NCI-H2171 treated with DMSO at 0.1 percent for 48 hours (cell line): Measurements from ENCODE around the gene CD24.
"Not testable (repeated sequence)": the region's sequence is repeated elsewhere in the genome, so short reads cannot be mapped to it uniquely, and the experiment has no call there.

Source experiments
- DNase-seq: peaks from one replicate; lab custom pipeline; 2025; lab: John Stamatoyannopoulos, UW

Gene CD24, protein sequence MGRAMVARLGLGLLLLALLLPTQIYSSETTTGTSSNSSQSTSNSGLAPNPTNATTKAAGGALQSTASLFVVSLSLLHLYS

DNA sequence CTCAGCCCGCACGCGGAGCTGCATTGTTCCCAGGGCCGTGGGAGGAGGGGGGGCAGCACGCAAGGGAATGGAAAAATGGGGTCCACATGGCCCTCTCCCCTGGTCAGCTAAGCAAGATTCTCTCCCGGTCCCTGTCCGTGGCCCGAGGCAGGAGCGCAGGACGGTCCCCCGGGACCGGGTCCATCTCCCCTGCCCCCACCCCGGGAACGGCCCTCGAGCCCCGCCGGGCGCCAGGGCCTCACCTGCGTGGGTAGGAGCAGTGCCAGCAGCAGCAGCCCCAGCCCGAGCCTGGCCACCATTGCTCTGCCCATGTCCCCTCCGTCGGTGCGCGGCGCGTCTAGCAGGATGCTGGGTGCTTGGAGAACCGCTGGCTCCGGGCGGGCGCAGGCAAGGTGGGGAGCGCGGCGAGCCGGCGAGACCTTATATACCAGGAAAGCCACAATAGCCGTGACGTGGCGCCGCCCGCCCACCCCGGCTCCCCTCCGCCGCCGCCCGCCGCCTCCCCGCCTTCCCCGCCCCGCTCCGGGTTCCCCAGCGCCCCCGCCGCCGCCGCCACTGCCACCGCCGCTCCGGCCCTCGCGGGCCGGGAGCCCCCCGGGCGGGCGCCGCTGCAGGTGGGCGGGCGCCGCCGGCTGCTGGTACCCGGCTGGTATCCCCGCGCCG is at the start of gene CD24:
Gene CD24, minus strand, starts transcription at position 394 of the 663 bp plus-strand sequence. Its CDS starts 83 bp downstream, at position 311.
- DNase-seq, result peak; percentile 73

DNA sequence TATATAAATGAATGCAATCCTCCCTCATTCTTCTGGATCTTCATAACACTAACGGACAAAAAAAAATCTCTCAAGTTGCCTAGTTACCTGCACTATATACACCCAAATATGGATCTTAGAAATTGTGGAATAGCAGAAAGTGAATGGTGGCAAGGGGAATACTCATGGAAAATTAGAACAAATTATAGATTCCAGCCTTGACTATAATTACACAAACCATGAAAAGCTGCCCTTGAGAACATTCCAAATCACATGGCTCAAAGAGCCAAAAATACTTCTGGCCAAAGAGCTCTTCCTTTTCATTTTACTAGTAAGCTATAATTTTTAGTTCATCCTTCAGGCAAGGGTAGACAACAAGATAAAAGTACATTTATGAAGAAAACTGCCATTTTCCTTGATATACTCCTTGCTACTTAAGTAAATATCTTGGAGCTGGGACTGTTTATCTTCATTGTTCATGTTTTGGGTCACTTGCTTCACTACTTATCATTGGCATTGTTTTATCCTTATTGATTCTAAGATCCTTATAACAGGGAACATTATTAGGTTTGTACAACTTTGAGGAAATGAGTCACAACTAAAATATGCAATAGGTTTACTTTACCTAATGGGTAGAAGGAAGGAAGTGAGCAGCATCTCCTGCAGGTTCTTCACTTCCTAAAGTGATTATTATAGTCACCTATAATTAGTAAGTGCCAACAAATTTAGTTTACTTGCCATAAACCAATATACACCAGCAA is 47.1 kb upstream of the CD24 start:
- no peak for DNase-seq

DNA sequence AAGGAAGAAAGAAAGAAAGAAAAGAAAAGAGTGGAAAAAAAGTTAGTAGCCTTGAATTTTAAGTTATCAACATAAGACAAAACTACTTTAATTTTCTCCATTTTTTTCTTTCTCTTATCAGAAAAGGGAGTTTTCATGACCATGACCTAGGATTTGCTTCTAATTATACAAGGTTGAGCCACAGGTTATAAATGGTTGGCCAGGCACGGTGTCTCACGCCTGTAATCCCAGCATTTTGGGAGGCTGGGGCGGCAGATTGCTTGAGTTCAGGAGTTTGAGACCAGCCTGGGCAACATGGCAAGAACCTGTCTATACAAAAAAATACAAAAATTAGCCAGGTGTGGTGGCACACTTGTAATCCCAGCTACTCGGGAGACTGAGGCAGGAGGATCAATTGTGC is 45.7 kb upstream of the CD24 start:
- no peak for DNase-seq

DNA sequence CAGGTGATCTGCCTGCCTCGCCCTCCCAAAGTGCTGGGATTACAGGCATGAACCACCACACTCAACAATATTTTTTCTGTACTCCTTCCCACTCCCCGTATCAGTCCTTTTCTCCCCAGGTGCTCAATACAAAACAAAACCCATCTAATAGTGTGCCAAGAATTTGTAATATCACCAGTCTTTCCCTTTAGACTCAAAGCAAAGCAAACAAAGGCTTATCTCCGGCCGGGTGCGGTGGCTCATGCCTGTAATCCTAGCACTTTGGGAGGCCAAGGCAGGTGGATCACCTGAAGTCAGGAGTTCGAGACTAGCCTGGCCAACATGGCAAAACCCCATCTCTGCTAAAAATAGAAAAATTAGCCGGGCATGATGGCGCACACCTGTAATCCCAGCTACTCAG is 45.1 kb upstream of the CD24 start:
- not testable (repeated sequence) for DNase-seq

DNA sequence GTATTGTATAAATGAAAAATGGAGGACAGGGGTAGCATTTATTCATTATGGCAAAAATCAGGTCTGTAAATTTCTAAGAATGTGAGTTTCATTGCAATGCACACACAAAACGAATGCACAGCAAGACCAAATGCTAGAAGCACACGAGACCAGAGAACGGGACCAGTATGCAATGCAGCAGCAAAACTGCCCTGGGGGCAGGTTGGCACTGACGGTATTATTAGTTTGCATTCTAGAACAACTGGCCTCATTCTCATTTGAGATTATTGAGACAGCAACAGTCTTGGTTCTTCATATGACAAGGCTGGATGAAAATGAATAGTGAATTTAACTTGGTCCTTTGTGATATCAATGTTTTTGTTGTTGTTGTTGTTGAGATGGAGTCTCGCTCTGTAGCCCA is 44.5 kb upstream of the CD24 start:
- no peak for DNase-seq

DNA sequence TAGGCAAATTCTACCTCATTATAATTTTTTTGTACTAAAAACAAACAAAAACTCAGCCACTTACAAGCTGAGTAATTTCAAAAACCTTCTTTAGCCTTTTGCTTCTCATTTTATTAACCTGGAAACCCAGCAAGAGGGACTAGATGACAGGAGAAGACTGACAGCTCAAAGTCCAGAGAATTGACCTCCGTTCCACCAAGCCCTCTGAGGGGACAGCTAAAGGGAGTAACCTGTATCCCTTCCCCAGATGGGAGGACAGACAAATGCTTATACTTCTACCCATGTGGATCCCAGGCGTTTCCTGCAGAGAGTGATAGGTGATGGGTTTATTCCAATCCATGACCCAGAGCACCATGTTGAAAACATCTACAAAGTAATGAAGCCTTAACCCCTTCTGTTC is 35.0 kb upstream of the CD24 start:
- no peak for DNase-seq

DNA sequence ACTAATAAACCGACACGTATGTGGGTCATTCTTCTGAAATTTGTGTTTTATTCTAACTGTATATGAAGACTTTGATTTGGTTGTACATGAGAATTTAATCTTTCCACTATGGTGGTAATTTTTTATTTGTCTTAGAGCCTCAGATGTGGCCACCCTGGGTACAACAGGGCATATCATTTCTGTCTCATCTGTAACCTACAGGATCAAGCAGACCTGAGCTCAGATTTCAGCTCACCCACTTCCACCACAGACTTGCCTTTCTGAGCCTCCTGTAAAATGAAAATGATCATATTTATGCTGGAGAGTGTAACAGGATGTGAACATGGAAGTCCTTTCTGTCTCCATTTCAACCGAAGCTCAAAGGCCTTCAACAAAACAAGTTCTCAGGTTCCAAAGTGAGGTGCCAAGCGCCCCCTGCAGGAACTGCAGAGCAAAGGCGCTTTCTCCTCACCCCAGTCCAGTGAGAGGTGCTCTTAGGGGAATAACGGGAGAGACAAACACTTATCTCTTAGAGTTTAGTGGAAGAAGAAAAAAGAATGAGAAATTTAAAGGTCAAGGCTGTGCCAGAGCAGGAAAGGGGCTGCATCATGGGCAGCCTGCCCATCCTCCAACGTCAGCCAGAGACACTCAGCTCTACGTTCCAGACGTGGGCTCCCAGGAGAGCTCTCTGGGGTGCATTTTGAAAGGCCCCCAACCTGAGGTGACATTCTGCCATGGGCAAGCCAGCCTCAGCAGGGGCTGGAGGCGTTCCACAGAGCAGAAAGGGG is 23.0 kb upstream of the CD24 start:
- peak; percentile 15 for DNase-seq

DNA sequence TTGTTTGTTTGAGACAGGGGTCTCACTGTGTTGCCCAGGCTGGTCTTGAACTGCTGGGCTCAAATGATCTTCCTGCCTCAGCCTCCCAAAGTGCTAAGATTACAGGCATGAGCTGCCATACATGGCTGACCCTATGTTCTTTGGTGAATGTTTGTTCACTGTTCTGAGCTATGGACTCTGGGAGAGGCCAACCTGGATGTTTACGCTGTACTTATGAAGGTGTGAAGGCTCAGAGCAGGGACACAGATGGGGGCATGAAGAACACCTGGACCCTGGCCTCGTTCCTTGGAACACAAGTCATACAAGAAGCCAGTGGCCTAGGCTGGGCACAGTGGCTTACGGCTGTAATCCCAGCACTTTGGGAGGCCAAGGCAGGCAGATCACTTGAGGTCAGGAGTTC is 21.1 kb upstream of the CD24 start:
- DNase-seq, result no peak

DNA sequence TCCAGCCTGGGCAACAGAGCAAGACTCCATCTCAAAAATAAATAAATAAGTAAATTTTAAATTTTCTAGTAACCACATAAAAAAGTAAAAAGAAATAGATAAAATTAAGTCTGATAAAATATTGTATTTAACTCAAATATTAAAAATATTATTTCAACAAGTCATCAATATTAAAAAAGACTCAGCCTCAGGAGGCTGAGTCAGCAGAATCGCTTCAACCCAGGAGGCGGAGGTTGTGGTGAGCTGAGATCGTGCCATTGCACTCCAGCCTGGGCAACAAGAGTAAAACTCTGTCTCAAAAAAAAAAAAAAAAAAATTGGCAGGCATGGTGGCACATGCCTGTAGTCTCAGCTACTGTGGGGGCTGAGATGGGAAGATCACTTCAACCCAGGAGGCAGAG is 15.2 kb upstream of the CD24 start:
- DNase-seq, result not testable (repeated sequence)

DNA sequence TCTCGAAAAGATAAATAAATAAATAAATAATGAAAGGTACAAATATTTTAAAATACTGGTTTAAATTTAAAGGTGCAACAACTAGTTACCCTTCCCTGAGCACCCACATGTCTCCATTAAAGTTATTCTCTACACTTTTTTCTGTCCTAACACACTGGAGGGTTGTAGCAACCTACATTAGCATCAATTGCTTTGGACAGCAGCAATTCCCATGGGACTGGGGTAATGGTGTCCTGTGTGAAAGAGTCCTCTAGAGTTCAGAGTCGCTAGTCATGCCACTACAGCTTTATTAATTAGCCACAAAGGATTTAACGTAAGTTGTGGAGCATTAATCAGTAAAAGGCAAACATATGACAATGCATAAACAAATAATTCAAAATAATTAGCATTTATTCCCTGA is 14.1 kb upstream of the CD24 start:
- no peak for DNase-seq

DNA sequence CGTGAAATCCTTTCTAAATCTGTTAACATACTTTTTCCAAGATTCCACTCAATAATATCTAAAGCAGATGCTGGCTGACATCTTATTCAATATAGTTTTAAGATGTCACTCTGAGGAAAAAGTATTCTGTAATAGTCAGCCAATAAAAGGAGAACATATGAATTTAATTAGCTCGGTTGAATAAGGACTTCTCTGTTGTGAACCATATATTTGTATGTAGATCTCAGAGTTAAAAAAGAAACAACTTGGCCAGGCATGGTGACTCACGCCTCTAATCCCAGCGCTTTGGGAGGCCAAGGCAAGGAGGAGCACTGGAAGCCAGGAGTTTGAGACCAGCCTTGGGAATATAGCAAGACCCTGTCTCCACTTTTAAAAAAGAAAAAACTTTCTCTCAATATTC is 7.4 kb upstream of the CD24 start:
- DNase-seq, result no peak

DNA sequence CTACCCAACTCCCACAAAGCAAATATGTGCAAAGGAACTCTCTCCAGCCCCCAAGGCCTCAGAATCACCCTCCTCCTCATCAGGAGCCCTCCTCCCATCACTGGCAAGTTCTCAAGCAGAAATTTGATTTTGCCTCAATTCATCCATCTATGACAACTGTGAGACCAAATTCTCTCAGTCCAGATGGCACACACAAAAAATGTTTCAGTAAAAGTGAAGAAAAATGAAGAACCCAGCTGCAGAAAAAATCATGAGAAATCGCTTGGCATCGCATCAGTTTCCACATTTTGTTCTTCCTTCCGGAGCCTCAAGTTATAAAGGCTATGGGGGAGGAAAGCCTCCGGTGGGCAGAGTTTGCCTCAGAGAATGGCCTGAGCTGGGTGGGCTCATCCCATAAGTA is 6.4 kb upstream of the CD24 start:
- no peak for DNase-seq

DNA sequence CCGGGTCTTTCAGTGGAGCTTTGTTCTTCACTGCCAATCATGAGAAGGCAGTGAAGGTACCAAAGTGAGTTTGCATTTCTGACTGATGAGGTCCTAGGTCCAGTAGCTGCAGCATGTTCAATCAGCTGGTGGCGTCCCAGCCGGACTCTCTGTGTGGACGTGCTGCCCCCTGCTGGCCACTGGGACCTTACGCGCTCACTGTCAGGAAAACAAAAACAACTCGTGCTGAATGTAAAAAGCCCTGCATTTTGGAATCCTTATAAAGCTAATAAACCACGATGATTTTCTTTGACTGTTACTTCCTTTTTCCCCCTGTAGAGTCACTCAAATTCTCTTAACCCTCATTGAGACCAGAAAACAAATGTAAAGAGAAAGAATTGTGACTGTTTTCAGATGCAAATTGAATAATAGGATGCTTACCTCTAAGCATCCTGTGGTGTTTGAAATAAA is 4.9 kb upstream of the CD24 start:
- peak; percentile 72 for DNase-seq

DNA sequence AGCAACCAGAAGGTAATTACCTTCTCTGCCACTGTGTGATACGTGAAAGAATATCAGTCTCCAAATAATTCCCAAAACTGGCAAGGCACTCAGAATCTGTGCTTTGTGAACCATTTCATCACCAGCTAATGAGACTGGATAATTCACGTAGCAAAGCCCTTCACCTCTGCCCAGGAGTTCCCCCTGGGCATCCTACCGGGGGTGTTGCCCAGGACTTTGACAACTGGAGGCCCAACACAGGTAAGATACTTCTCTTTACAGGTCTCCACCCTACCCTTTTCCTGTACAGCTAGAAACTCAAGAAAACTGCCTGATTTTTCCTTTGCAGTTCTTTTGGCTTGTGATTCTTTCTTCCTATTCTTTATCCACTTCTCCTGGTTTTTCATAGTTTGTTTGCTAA is 2.7 kb upstream of the CD24 start:
- DNase-seq, result no peak

DNA sequence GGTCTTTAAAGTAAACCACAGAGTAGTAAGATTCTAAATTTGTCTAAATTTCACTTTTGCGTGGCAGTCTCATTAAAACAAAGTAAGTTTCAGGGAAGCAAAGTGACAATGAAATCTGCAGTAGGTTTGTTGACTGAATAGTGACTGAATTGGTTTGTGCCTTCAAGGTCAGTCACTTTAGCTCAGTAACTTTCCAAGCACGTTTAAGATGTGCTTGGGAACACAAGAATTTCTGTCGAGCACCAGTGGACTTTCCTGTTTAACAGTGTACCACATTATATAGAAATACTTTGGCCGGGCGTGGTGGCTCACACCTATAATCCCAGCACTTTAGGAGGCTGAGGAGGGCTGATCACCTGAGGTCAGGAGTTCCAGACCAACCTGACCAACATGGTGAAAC is 1.7 kb upstream of the CD24 start:
- DNase-seq, result no peak

DNA sequence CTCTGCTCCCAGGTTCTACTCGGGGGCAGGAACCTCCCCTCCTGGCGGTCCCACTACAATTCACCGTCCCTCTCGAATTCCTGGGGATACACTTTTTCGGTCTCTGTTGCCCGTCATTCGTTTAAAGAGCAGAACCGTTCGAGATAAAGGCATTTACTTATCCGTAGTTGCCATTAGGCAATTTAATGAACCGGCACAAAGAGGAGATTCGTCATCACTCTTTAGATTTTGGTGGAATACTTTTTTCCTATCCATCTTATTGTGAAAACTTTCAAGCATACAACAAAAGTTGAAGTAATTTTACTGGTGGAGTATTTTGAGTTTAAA is 1.2 kb upstream of the CD24 start:
- peak; percentile 59 for DNase-seq

DNA sequence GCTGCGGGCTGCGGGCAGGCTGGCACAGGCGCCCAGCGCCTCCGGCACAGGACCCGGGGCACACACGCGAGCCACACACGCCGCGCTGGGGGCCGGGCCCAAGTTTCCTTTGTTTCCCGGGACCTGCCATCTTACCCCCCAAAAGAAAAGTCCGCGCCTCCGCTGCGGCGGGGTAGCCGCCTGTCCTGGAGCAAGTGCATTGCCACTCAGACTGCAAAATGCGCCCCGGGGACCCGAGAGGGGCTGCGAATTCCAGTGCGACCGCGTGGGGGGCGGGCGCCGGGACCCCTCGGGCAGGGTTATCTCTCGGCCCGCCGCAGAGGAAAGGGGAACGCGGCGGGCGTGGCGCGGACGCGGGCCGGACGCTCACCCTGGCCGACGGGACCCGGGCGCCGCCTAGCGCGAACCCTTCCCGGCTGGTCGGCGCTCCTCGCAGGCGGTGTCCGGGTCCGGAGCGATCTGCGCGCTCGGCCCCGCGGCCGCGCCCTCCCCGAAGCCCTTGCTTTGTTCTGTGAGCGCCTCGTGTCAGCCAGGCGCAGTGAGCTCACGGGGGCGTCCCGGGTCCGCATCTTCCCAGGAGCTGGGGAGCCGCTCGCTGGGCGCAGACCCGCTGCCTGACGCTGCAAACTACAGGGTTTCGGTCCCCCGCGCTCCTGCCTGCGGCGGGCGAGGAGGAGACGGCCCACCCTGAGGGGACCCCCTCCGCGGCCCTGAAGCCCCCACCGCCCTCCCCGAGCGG is 639 bp upstream of the CD24 start:
- DNase-seq, result peak; percentile 72

DNA sequence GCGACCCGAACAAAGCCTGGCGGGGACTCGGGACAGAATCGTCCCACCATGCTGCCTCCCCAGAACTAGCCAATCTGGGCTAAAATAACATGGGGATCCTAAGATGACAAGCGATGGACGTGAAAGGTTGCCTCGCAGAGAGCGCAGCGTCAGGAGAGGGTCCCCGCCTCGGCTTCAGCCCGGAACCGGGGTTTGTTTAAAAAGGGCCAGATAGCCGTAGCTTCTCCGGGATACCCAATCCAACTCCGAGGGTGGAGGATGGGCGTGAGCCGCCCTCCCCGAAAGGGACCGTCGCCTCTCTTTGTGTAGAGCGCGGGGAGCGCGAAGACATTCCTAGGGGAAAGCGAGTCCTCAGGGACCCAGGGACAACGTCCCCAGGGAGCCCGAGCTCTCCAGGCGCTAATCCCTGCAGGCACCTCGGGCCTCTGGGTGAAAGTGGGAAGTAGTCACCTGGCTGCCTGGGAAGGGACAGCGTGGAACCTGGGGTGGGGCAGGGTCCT is 643 bp downstream of the CD24 start:
- peak; percentile 68 for DNase-seq

DNA sequence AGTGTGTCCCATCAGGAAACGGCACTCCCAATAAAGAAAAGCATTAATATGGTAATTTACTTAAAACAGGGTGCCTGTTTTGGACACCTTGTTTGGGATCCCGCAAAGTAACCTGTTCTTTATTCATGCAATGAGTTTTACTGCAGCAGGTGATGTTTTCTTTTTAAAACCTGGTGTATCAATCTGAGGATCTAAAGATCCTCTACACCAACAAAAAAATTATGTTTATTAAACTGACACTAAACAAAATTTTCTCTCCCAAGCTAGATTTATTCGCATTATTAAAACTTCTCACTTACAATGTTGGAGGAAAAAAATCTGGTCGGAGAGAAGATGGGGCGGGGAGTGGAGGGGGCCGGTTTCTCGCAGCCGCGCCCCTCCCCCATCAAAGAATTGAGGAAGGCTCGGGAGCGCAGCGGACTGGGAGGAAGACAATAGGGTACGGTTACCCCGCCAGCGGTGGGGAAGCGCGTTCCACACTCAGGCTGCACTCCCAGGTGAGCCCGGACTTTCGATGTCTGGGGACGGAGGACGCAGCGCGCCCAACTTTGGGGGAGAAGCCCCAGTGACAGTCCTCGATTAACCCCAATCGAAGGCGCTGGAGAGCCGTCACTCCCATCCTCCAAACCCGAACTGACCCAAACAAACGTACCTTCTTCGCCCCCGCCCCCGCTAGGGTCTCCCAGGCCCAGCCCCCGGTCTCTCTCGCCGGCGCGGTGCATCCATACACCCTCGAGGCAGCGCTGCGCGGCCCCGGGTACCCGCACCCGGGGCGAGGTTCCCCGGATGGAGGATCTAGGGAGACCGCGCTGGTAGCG is 1.3 kb downstream of the CD24 start:
- DNase-seq, result peak; percentile 43

DNA sequence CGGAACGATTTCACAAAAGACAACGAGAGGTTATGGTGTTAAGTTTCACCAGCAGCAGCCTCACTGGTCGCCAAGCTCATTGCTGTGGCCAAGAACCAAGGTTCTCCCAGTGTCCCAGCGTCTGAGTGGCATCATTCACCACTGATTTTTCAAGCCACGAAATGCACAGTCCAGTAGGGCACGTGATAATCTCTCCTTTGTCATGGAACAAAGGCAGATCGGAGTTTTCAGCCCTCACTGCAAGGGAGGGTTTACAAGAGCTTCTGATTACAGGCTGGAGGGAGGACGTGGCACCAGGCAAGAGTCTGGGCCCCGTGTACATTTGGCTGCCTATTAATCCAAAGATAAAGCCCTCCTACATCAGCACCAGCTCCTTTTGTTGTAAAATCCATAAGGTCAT is 2.0 kb downstream of the CD24 start:
- peak; percentile 37 for DNase-seq

DNA sequence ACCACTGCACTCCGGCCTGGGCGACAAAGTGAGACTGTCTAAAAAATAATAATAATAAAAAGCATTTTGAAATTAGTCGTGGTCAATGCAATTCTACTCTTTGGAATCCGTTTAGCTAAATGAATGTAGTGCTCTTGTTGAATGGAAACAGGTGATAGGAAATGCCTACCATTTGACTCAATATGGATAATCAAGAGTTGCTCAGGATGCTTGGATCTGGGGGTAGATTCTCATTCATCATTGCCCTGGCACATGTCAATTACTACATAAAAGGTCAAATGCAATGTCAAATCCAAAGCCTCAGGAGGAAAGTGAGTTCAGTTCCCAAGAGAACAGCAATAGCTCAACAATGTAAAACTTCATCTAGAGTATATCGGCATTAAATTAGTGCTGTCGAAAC is 3.8 kb downstream of the CD24 start:
- DNase-seq, result not testable (repeated sequence)
